ENCODE results near the gene COLEC12.

Gene COLEC12

GRCh38 chr18:505483-506122, 5.1 kb upstream of the COLEC12 start:
- DNase-seq (ENCODE audit: low spot score), result no peak

GRCh38 chr18:501406-501714, 859 bp upstream of the COLEC12 start:
- DNase-seq (ENCODE audit: low spot score), result no peak

GRCh38 chr18:499776-500631, 497 bp downstream of the COLEC12 start:
- peak; percentile 34 for DNase-seq (ENCODE audit: low spot score)

GRCh38 chr18:498931-499775, 1.3 kb downstream of the COLEC12 start:
- no peak for DNase-seq (ENCODE audit: low spot score)

GRCh38 chr18:497688-498087, 2.8 kb downstream of the COLEC12 start:
- DNase-seq (ENCODE audit: low spot score), result no peak

- no peak for DNase-seq (ENCODE audit: low spot score)
Measured at GRCh38 chr18:495452-495851, 5.0 kb downstream of the COLEC12 start.

- no peak for DNase-seq (ENCODE audit: low spot score)
Measured at GRCh38 chr18:495017-495416, 5.5 kb downstream of the COLEC12 start.

GRCh38 chr18:493986-494983, 6.2 kb downstream of the COLEC12 start:
- DNase-seq (ENCODE audit: low spot score), result no peak

GRCh38 chr18:492451-492850, 8.1 kb downstream of the COLEC12 start:
- DNase-seq (ENCODE audit: low spot score), result no peak

GRCh38 chr18:490624-491023, 9.9 kb downstream of the COLEC12 start:
- DNase-seq (ENCODE audit: low spot score), result no peak

- DNase-seq (ENCODE audit: low spot score), result no peak
Measured at GRCh38 chr18:490024-490366, 10.5 kb downstream of the COLEC12 start.

- DNase-seq (ENCODE audit: low spot score), result no peak
Measured at GRCh38 chr18:489244-490023, 11.1 kb downstream of the COLEC12 start.

- DNase-seq (ENCODE audit: low spot score), result no peak
Measured at GRCh38 chr18:486929-487740, 13.4 kb downstream of the COLEC12 start.

- no peak for DNase-seq (ENCODE audit: low spot score)
Measured at GRCh38 chr18:484749-485464, 15.6 kb downstream of the COLEC12 start.

GRCh38 chr18:478681-479080, 21.8 kb downstream of the COLEC12 start:
- DNase-seq (ENCODE audit: low spot score), result no peak

- peak; percentile 44 for DNase-seq (ENCODE audit: low spot score)
Measured at GRCh38 chr18:477565-477964, 22.9 kb downstream of the COLEC12 start.

GRCh38 chr18:476251-476664, 24.2 kb downstream of the COLEC12 start:
- DNase-seq (ENCODE audit: low spot score), result no peak

- peak; percentile 50 for DNase-seq (ENCODE audit: low spot score)
Measured at GRCh38 chr18:475202-476031, 25.1 kb downstream of the COLEC12 start.
